ENCODE results near the gene ADAMTS4.

GRCh38 chr1:161225178-161225533 lies 26.3 kb upstream of the ADAMTS4 start:
- no peak for TF ChIP-seq CTCF (conservative IDR thresholded peaks at IDR 0.05 in 1 of 2, IDR thresholded peaks at IDR 0.05 in 1 of 2; ENCODE audit: low read depth in 1 of 2, low read length in 2 of 2)
- TF ChIP-seq EZH2 (IDR thresholded peaks at IDR 0.05; ENCODE audit: low read length, missing control alignments): no peak

Measured in fibroblast of lung (primary cell).